Fibroblast of peridontal ligament (primary cell): ENCODE measurements around the gene CDK9.
A peak's percentile ranks its signal among the peaks of the same experiment; 100 is the strongest.

ENCODE experiments used
- DNase-seq: peaks from one replicate; pipeline ENCODE4 v3.0.0-alpha.2; 2010; ENCODE audit errors: extremely low read depth

The CDK9 gene

DNA sequence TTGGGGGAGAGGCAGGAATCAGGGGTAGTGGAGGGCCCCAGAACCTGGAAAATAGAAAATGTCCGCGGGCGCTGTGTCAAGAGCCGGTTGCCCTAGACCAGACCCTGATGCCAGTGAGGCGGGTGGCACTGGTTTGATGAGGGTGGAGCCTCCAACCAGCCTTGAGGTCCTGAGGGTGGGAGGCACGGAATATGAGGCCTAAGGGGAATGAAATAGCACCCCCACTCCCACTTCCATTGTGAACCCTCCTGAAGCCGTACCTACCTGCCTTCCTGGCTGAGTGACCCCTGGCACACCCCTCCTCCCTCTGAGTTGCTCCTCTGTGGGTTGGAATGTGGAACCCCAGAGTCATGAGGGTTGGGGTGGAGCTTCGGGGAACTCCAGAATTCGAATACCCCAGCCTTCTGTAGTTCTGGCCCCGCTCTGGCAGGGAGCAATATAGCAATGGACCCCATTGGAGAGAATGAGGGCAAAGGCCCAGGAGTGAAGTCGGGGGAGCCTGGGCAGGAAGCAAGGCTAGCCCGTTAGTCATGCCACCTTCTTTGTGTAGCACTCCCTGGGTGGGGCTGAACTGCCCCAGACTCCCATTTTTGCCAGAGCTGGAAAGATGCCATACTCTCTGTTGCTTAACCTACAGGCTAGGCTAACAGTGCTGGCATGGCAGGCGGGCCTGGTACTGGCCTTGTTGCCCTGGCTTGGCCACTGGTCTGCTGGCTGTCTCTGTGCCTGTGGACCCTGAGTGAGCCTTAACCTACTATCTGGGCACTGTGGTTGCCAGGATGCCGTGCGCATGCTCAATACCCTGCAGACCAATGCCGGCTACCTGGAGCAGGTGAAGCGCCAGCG, 17.9 kb downstream of the CDK9 start:
- DNase-seq, result peak; percentile 57

GRCh38 chr9:127805620-127806019, 19.8 kb downstream of the CDK9 start:
- DNase-seq, result no peak

- no peak for DNase-seq
Measured at GRCh38 chr9:127806871-127807270, 21.0 kb downstream of the CDK9 start.

GRCh38 chr9:127808347-127809001, 22.6 kb downstream of the CDK9 start:
- DNase-seq, result no peak

GRCh38 chr9:127809002-127809539, 23.2 kb downstream of the CDK9 start:
- DNase-seq, result no peak

GRCh38 chr9:127809540-127810377, 23.9 kb downstream of the CDK9 start:
- DNase-seq, result no peak

- DNase-seq, result no peak
Measured at GRCh38 chr9:127810378-127811187, 24.7 kb downstream of the CDK9 start.

DNA sequence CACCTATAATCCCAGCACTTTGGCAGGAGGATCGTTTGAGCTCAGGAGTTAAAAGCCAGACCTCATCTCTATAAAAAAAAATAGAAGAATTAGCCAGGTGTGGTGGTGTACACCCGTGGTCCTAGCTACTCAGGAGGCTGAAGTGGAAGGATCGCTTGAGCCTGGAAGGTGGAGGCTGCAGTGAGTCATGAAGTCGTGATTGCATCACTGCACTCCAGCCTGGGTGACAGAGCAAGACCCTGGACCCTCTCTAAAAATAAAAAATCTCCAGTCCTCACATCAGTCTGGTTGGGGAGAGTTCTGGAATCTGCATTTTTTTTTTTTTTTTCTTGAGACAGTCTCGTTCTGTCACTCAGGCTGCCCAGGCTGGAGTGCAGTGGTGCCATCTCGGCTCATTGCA, 26.2 kb downstream of the CDK9 start:
- no peak for DNase-seq

- DNase-seq, result no peak
Measured at GRCh38 chr9:127812936-127813675, 27.3 kb downstream of the CDK9 start.

GRCh38 chr9:127813686-127814226, 27.9 kb downstream of the CDK9 start:
- no peak for DNase-seq

DNA sequence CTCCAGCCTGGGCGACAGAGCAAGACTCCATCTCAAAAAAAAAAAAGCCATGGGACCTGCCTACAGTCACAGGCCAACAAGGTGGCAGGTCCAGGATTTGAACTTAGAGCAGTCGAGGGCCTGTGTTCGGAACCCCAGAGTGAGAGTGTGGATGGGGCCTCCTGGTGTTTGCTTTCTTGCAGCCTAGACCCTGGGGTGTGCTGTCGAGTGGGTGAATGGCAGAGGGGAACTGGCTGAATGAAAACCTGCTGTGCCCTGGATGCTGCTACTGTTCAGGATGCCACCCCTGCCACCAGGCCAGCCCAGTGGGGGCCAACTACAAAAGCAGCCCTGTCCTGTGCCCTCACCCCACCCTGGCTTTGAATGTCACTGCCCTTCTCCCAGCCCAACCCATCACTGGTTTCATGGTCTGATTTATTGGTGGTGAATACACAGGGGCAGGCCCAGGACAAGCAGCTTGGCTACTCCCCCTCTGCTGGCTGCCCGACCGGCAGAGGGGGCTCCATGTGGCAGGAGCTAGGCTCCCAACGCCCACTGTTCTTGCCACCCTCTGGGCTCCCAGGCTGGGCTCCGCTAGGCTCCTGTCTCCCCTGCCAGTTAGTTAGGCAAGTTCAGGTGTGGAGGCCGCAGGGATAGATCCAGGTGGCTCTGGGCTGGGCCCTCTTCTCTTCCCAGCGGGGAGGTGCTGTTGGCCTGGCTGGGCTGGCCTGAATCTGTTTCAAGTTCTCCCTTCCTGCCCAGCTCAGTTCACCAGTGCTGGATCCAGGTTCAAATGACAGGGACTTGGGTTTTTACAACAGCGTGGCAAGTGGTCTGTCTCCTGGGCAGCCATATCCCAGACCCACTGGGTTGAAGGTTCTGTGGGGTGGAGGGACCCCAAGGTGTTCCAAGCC, 29.0 kb downstream of the CDK9 start:
- no peak for DNase-seq

GRCh38 chr9:127815512-127816361, 29.9 kb downstream of the CDK9 start:
- no peak for DNase-seq

DNA sequence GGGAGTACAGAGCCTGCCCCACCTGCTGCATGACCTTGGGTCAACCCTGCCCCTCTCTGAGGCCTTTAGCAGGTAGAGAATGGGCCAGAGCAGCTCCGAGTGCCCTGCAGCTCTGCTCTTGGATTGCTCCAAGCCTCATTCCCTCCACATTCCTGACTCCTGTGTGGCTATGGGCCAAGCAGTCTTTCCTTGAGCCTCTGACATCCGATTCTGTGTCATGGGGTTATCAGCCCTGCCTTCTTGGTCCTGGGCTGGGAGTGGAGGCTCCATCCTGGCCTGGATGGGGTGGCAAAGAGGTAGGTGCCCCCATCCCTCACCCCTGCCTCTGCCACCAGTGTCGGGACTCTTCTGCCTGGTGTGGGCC, 30.5 kb downstream of the CDK9 start:
- DNase-seq, result no peak

DNA sequence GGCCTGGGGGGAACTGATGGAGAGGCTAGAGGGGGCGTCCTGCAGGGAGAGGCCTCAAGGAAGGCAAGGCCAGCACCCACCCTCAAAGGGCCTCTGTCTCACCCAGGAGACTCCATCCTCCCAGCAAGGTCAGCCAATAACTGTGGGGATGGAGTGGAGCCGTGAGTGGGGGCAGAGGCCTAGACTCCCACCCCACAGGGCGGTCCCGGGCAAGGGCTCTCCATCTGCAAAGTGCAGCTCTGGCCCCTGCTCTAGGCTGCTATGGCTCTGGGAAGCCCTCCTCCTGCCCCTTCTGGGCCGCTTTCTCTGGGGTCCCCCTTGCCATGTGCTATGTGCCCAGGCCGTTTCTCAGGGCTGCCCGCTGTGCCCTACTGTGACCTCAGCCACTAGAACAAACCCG, 30.9 kb downstream of the CDK9 start:
- no peak for DNase-seq

- no peak for DNase-seq
Measured at GRCh38 chr9:127817881-127818434, 32.1 kb downstream of the CDK9 start.

DNA sequence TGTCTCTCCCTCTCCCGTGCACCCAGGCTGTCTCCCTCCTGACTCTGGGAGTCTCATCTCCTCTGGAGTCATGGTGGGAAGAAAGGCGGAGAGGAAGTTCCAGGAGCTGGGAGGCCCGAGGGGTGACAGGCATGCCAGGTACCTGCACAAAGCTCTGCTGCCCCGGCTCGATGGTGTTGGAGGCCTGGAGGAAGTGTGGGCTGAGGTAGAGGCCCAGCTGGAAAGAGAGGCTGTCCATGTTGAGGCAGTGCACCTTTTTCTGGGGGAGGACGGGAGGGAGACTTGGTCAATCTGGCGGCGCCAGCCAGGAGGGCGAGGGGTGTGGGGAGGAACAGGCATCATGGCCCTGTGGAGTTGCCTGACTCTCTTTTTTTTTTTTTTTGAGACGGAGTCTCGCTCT, 32.7 kb downstream of the CDK9 start:
- no peak for DNase-seq

- no peak for DNase-seq
Measured at GRCh38 chr9:127822108-127822507, 36.3 kb downstream of the CDK9 start.
